ENCODE data around the gene TNRC18.

Gene TNRC18

GRCh38 chr7:5403442-5403841 is 20.2 kb downstream of the TNRC18 start:
- Histone ChIP-seq H3K9me3 (ENCODE audit: control insufficient read depth, low read length) (no peaks in the 10 kb centered on the region), H3K4ac (ENCODE audit: low read depth in 1 of 2, low read length in 2 of 2) (no peak overlapping the region), H3K27ac (ENCODE audit: low read length, poor library complexity, severe bottlenecking) (no peak overlapping the region), H2BK120ac (ENCODE audit: low read depth, low read length) (peak overlapping the region; percentile 49), H3K36me3 (ENCODE audit: control insufficient read depth in 1 of 2, insufficient read depth in 2 of 2, low read depth in 1 of 2, low read length in 2 of 2) (peaks cover 16 to 36% of the 10 kb centered on the region in 2 experiments), H2BK12ac (ENCODE audit: low read length in 2 of 2) (no peak overlapping the region), H3K4me3 (ENCODE audit: insufficient read depth in 1 of 2, low read depth in 1 of 2, low read length in 2 of 2) (no peak overlapping the region), H2AK5ac (ENCODE audit: low read length, severe bottlenecking) (no peak overlapping the region), H2BK15ac (ENCODE audit: low read depth, poor library complexity, severe bottlenecking) (no peak overlapping the region), H3K14ac (ENCODE audit: low read length in 2 of 2) (no peak overlapping the region), H4K91ac (ENCODE audit: low read length) (no peak overlapping the region), H3K27me3 (ENCODE audit: control insufficient read depth in 1 of 2, insufficient read depth in 1 of 2, low read length in 2 of 2) (no peaks in the 10 kb centered on the region), H3K9ac (ENCODE audit: low read length) (no peak overlapping the region), H3K4me1 (ENCODE audit: control insufficient read depth, insufficient read depth, low read depth, low read length) (peaks cover 14% of the 10 kb centered on the region), H2BK5ac (ENCODE audit: low read depth, low read length, poor library complexity, severe bottlenecking) (no peak overlapping the region), H3K79me1 (replicated peaks; ENCODE audit: low read length, poor library complexity, severe bottlenecking) (peaks cover 51% of the 10 kb centered on the region), H3K23ac (ENCODE audit: low read length in 2 of 2) (no peak overlapping the region), H4K8ac (ENCODE audit: low read length) (no peak overlapping the region), H2AFZ (ENCODE audit: low read depth, low read length) (no peak overlapping the region), H3K18ac (ENCODE audit: low read depth in 1 of 2, low read length in 2 of 2) (no peak overlapping the region), H3K4me2 (ENCODE audit: low read length, poor library complexity, severe bottlenecking) (no peak overlapping the region)
- 96% methylated on average over 6 of the region's 6 CpGs for WGBS
- no peak for DNase-seq

GRCh38 chr7:5397736-5398135 is 25.9 kb downstream of the TNRC18 start:
- peak overlapping the region; percentile 93 for H3K9ac ChIP-seq (ENCODE audit: low read length)
- H2BK5ac ChIP-seq (ENCODE audit: low read depth, low read length, poor library complexity, severe bottlenecking) = no peak overlapping the region
- no peaks in the 10 kb centered on the region for H3K9me3 ChIP-seq (ENCODE audit: control insufficient read depth, low read length)
- no peak overlapping the region for H3K14ac ChIP-seq (ENCODE audit: low read length in 2 of 2)
- no peak overlapping the region for H3K23ac ChIP-seq (ENCODE audit: low read length in 2 of 2)
- no peak overlapping the region for H2BK15ac ChIP-seq (ENCODE audit: low read depth, poor library complexity, severe bottlenecking)
- no peak for DNase-seq
- peaks cover 59% of the 10 kb centered on the region for H3K79me1 ChIP-seq (replicated peaks; ENCODE audit: low read length, poor library complexity, severe bottlenecking)
- H3K4me2 ChIP-seq (ENCODE audit: low read length, poor library complexity, severe bottlenecking) = no peak overlapping the region
- H3K4ac ChIP-seq (ENCODE audit: low read depth in 1 of 2, low read length in 2 of 2) = peak overlapping the region in 1 of 2 experiments; percentile 18
- 80% methylated on average over 7 of the region's 7 CpGs for WGBS
- no peak overlapping the region for H2AFZ ChIP-seq (ENCODE audit: low read depth, low read length)
- H3K4me3 ChIP-seq (ENCODE audit: insufficient read depth in 1 of 2, low read depth in 1 of 2, low read length in 2 of 2) = no peak overlapping the region
- no peak overlapping the region for H2BK120ac ChIP-seq (ENCODE audit: low read depth, low read length)
- no peak overlapping the region for H2AK5ac ChIP-seq (ENCODE audit: low read length, severe bottlenecking)
- peak overlapping the region; percentile 84 for H4K8ac ChIP-seq (ENCODE audit: low read length)
- H3K4me1 ChIP-seq (ENCODE audit: control insufficient read depth, insufficient read depth, low read depth, low read length) = peaks cover 10% of the 10 kb centered on the region
- peak overlapping the region in 1 of 2 experiments; percentile 57 for H3K18ac ChIP-seq (ENCODE audit: low read depth in 1 of 2, low read length in 2 of 2)
- H3K36me3 ChIP-seq (ENCODE audit: control insufficient read depth in 1 of 2, insufficient read depth in 2 of 2, low read depth in 1 of 2, low read length in 2 of 2) = peaks cover 23 to 64% of the 10 kb centered on the region in 2 experiments
- H3K27me3 ChIP-seq (ENCODE audit: control insufficient read depth in 1 of 2, insufficient read depth in 1 of 2, low read length in 2 of 2) = no peaks in the 10 kb centered on the region
- H2BK12ac ChIP-seq (ENCODE audit: low read length in 2 of 2) = peak overlapping the region in 1 of 2 experiments; percentile 61
- peak overlapping the region; percentile 22 for H4K91ac ChIP-seq (ENCODE audit: low read length)
- H3K27ac ChIP-seq (ENCODE audit: low read length, poor library complexity, severe bottlenecking) = no peak overlapping the region

DNA sequence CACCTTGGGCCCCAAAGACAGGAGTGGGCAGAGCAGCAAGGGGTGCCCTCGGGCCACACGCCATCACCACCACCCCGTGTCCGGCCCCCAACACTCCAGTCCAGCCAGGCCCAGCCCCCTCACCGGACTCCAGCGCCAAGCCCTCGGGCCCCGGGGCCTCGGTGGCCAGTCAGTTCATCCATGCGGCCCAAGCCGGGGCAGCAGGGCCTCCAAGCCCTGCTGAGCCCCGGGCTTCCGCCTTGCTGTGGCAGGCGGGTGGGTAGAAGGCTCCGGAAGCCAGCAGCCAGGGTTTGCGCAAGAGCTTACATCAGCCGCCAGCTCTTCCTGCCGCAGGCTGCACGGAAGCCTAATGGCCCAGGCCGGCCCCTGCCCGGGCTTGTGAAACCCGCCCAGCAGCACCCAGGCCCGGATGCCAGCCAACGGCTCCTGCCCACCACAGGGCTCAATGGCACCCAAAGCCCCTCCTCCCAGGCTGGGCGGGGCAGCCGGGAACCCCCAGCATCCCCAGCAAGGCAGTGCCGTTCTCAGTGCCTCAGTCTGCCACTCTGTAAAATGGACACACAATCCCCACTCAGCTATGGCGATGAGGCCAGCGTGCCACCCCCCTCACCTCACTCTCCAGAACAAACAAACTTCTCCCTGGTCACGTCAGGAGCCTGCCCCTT is 26.5 kb downstream of the TNRC18 start:
- Histone ChIP-seq H3K18ac (ENCODE audit: low read depth in 1 of 2, low read length in 2 of 2) (peak overlapping the region in 1 of 2 experiments; percentile 57), H2BK15ac (ENCODE audit: low read depth, poor library complexity, severe bottlenecking) (no peak overlapping the region), H3K27ac (ENCODE audit: low read length, poor library complexity, severe bottlenecking) (no peak overlapping the region), H3K36me3 (ENCODE audit: control insufficient read depth in 1 of 2, insufficient read depth in 2 of 2, low read depth in 1 of 2, low read length in 2 of 2) (peaks cover 29 to 63% of the 10 kb centered on the region in 2 experiments), H3K9ac (ENCODE audit: low read length) (peak overlapping the region; percentile 93), H3K14ac (ENCODE audit: low read length in 2 of 2) (peak overlapping the region in 1 of 2 experiments; percentile 12), H3K79me1 (replicated peaks; ENCODE audit: low read length, poor library complexity, severe bottlenecking) (peaks cover 57% of the 10 kb centered on the region), H4K8ac (ENCODE audit: low read length) (peak overlapping the region; percentile 84), H4K91ac (ENCODE audit: low read length) (peak overlapping the region; percentile 58), H3K4me2 (ENCODE audit: low read length, poor library complexity, severe bottlenecking) (no peak overlapping the region), H2BK12ac (ENCODE audit: low read length in 2 of 2) (peak overlapping the region; percentile 19 to 61), H3K9me3 (ENCODE audit: control insufficient read depth, low read length) (no peaks in the 10 kb centered on the region), H3K4me3 (ENCODE audit: insufficient read depth in 1 of 2, low read depth in 1 of 2, low read length in 2 of 2) (peak overlapping the region in 1 of 2 experiments; percentile 86), H2BK5ac (ENCODE audit: low read depth, low read length, poor library complexity, severe bottlenecking) (no peak overlapping the region), H2BK120ac (ENCODE audit: low read depth, low read length) (peak overlapping the region; percentile 39), H3K4ac (ENCODE audit: low read depth in 1 of 2, low read length in 2 of 2) (peak overlapping the region in 1 of 2 experiments; percentile 18), H3K23ac (ENCODE audit: low read length in 2 of 2) (no peak overlapping the region), H2AK5ac (ENCODE audit: low read length, severe bottlenecking) (no peak overlapping the region), H2AFZ (ENCODE audit: low read depth, low read length) (no peak overlapping the region), H3K27me3 (ENCODE audit: control insufficient read depth in 1 of 2, insufficient read depth in 1 of 2, low read length in 2 of 2) (no peaks in the 10 kb centered on the region), H3K4me1 (ENCODE audit: control insufficient read depth, insufficient read depth, low read depth, low read length) (peaks cover 10% of the 10 kb centered on the region)
- 85% methylated on average over 30 of the region's 30 CpGs for WGBS
- DNase-seq = peak; percentile 86

DNA sequence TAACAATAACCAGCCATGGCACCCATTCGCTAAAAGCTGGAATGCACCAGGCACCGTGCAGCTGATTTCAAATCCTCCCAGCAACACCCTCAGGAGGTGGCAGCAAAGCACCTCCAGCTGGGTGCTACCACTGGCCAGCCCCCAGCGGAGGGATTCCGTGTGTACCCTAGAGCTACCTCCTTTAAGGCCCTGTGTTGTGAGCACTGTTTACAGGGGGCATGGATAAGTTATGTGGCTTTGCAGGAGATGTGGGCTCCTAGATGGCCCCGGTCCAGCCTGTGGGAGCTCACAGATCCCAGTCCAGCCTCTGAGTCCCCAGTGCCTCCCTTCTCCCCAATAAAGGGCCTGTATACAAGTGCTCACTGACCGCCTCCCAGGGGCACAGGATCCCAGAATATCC is 27.1 kb downstream of the TNRC18 start:
- Histone ChIP-seq H3K4me1 (ENCODE audit: control insufficient read depth, insufficient read depth, low read depth, low read length) (peaks cover 10% of the 10 kb centered on the region), H3K4me2 (ENCODE audit: low read length, poor library complexity, severe bottlenecking) (no peak overlapping the region), H3K9me3 (ENCODE audit: control insufficient read depth, low read length) (no peaks in the 10 kb centered on the region), H3K4ac (ENCODE audit: low read depth in 1 of 2, low read length in 2 of 2) (no peak overlapping the region), H3K14ac (ENCODE audit: low read length in 2 of 2) (no peak overlapping the region), H3K18ac (ENCODE audit: low read depth in 1 of 2, low read length in 2 of 2) (no peak overlapping the region), H2AFZ (ENCODE audit: low read depth, low read length) (no peak overlapping the region), H3K27me3 (ENCODE audit: control insufficient read depth in 1 of 2, insufficient read depth in 1 of 2, low read length in 2 of 2) (no peaks in the 10 kb centered on the region), H3K27ac (ENCODE audit: low read length, poor library complexity, severe bottlenecking) (no peak overlapping the region), H2BK12ac (ENCODE audit: low read length in 2 of 2) (no peak overlapping the region), H2AK5ac (ENCODE audit: low read length, severe bottlenecking) (no peak overlapping the region), H4K8ac (ENCODE audit: low read length) (peak overlapping the region; percentile 67), H3K4me3 (ENCODE audit: insufficient read depth in 1 of 2, low read depth in 1 of 2, low read length in 2 of 2) (peak overlapping the region in 1 of 2 experiments; percentile 86), H3K79me1 (replicated peaks; ENCODE audit: low read length, poor library complexity, severe bottlenecking) (peaks cover 57% of the 10 kb centered on the region), H3K9ac (ENCODE audit: low read length) (peak overlapping the region; percentile 93), H2BK15ac (ENCODE audit: low read depth, poor library complexity, severe bottlenecking) (no peak overlapping the region), H2BK120ac (ENCODE audit: low read depth, low read length) (no peak overlapping the region), H4K91ac (ENCODE audit: low read length) (no peak overlapping the region), H3K23ac (ENCODE audit: low read length in 2 of 2) (peak overlapping the region in 1 of 2 experiments; percentile 77), H2BK5ac (ENCODE audit: low read depth, low read length, poor library complexity, severe bottlenecking) (no peak overlapping the region), H3K36me3 (ENCODE audit: control insufficient read depth in 1 of 2, insufficient read depth in 2 of 2, low read depth in 1 of 2, low read length in 2 of 2) (peaks cover 31 to 64% of the 10 kb centered on the region in 2 experiments)
- peak; percentile 28 for DNase-seq
- WGBS = 88% methylated on average over 6 of the region's 6 CpGs
